HG03064 (cell line): ENCODE measurements around the gene MRPL37.

Experiments used
- ATAC-seq: cut with Tn5 transposase; IDR thresholded peaks from one replicate; pipeline ENCODE4 v1.9.1; 2021; ENCODE audit warnings: low read depth; ENCODE audit not compliant: unreplicated experiment

MRPL37 gene

DNA sequence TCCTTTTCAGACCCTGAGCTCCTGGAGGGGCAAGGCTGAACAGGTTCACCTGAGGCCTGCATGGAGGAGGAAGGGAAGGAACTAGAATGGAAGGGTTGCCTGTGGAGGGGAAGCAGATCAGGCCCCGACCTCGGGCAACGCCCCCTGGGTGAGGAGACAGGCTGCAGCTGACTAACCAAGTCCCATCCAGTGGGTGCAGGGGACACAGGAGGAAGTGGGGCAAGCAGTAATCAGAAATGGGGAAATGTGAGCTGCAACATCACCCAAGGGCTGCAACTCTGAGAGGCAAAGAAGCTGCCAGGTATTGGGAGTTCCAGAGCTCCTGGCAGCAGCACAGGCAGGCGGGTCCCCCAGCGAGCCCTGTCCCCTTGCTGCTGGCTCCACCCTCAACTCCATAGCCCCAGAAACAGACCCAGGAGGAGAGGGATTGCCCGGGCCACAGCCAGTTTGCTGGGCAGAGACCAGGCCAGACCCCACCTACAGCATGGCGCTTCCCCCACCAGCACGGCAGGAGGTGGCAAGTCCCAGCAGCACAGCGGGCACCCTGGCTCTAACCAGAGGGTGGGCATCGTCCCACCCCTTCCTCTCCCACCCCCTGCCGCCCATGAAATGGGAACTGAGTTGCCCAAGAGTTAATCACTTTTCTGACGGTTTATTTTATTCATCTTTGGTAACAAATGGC is 38.5 kb downstream of the MRPL37 start:
- no peak for ATAC-seq

DNA sequence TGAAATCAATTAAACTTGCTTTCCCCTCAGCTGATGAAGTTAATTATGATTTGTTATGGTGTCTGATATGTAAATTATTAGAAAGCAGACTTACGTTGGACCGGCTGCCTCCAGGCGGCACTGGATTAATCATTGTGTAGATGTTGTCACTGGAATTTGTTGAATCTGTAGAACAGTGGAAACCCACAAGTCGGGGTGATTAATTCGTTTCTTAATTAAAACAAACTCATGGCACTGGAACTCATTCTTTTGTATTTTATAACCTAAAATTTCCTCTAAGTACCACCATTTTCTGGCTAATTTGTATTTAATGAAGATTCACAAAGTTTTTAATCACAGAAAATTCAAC is 39.0 kb downstream of the MRPL37 start:
- ATAC-seq, result no peak

DNA sequence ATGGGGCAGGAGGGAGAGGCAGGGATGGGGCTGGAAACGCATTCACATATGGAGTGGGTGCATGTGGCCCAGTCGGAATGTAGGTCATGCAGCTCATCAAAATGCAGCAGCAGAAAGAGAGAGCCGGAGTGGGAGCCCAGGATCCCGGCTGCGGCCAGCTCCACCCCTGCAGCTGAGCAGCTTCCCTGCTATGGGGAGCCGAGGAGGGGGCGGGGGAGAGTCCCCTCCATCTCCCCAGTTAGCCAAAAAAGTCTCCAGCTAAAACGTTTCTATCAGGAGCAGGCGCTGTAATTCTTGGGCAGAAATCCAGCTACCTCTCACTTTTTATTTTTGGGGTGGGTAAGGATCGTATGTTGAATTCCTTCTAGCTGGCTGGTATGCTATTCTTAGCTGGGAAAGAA is 39.7 kb downstream of the MRPL37 start:
- no peak for ATAC-seq

DNA sequence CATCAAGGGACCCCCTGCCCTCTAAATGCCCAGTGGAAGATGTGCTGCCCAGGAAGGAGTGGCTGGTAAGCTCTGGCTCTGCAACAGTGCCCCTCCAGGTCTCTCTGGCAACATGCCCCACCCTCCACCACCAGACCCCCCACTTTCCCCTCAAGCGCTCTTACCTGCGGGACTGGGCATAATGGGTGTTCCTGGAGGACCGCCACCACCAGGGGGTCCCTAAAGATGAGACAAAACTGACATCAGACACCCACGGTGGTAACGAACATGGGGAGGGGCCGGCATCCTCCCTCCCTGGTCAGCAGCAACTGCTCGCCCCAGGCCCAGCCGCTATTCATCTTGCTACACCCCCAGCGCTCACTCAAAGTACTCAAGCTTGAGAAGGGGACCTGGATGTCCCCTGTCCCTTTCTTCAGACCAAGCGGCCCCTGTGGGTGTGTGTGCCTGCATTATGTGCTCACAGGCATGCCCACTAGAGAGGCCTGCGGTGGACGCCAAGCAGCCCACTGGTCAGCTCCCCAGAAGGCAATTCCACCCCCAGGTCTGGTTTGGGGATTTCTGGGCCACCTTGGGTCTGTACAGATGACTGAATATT is 40.9 kb downstream of the MRPL37 start:
- no peak for ATAC-seq

DNA sequence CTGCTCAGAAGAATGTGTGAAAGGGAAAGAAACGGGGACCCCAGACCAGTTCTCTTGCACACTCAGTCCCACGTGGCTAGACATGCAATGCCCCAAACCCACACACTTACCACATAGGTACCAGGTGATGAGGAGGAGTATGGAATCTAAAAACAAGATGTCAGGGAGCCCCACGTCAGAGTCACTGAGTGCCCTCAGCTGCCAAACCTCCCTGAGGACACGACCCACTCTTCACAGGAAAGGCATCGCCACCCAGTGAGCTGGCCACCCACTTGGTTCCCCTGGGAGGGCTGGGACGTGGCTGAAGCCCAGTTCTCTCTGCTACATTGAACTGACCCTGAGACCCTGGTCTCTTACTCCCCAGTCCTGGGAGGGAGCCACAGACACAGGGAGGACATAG is 41.4 kb downstream of the MRPL37 start:
- no peak for ATAC-seq

DNA sequence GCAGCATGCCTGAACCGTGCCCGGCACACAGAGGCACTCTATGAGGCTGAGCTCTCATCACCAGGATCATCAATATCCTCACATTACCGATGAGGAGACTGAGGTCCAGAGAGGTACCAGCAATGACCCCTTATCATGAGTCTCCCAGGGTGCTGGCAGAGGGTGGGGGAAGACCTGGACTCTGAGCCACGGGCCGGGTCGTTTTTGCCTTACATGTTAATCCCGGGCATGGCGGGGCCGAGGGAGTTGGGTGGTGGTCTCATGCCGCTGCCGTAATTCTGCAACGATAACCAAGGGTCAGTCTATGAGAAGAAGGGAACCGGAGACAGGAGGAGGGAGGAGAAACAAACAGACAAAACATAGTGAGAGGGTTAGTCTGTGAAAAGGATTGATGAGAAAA is 43.1 kb downstream of the MRPL37 start:
- no peak for ATAC-seq

DNA sequence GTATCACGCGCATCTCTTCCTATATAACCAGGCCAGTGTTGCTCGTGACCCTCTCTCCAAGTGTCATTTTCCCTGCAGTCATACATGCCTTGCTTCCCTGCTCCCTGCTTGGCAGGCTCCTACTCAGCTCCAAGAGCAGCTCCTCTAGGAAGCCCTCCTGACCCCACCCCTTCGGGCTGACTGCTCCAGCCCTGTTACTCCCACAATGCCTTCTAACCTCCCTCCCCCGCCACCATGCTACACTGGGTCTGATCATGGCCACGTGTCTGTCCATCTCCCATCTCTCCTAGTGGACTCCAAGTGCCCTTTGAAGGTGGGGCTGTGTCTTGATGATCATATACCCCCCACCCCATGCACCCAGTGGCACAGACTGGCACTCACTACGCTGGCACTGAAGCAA is 44.7 kb downstream of the MRPL37 start:
- no peak for ATAC-seq

DNA sequence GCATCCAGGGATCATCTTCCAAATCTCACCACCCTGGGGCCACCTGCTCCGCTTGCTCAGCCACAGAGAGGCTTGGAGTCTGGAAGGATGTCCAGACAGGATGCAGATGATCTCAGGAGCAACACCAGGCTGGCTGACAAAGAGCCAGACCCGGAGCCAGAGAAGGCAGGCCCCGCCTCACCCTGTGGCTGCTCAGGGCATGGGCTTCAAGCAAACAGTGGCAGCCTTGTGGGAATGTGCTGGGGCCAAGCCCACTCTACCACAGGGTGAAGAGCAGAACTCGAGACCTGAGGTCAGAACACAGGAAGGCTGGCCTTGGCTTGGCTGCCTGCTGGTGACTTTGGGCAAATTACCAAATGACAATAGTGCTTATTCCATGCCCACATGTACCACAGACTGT is 45.5 kb downstream of the MRPL37 start:
- no peak for ATAC-seq

DNA sequence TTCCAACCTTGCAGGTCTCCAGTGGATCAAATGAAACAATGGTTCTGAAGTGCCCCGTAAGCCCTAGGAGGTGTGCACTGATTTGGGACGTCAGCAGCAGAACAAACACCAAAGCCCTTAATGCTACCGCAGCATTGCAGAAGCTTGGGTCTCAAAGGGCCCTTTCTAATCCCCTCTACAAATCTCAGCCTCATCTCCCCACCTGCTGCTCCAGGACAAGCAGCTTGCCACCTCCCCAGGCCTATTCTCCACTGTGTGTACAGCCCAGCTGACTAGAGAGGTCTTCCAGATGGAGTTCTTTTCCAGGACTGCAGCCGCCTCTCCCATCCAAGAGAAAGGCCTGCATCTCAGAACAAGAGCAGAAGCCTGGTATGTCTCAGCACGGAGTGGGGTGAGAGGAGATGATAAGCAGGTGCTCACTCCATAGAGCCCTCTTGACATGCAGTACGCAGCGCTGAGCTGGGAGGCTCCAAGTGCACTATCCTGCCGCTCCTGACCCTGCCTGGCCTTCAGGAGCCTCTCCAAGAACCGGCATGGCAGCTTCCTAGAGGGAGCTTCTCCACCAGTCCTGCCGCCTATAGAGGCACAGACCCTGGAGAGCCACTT is 46.3 kb downstream of the MRPL37 start:
- ATAC-seq, result no peak

DNA sequence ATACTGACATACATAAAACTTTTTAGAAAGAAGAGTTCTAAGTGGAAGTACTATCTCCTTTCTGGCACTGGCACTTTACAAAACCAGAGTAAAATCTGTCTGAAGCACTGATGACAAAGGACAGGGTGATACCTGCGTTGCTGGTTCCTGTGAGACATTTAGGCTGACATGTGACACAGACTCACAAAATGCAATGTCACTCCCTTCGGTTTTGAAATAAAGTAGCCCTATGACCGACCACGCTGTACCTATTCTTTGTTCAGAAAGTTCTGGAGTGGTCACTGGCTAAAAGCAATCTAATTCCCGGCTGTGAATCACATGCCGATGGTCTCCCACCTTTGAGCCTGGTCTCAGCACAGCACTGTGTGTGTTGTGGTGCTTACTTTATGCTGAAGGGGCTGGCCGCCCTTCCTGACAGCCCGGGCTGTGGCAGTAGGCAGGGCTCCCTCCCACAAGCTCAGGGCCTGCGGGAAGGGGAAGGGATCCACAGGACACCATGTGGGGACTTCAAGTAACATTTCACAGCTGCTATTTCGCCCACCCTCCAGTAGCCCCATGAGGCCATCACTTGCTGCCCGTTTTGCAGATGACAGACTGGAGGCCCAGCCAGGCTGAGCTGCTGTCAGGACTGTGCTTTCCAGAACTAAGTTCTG is 48.0 kb downstream of the MRPL37 start:
- no peak for ATAC-seq

DNA sequence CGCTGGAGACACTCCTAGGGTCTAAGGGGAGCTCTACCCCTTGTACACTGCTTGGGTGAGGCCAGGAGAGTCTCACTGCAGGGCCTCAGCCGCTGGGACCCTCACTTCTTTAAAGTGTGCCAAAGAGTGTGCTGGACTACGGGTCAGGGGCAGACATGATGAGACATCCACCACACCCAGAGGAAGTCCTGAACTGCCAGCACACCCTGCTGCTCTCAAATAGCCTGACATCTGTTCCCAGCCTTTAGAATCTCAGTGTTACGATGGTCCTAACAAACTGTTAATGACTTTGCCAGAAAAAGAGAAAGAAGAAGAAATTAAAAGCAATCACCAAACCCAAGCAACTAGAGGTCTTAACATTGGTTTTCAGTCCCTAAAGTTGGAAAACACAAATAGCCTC is 49.0 kb downstream of the MRPL37 start:
- ATAC-seq, result no peak

DNA sequence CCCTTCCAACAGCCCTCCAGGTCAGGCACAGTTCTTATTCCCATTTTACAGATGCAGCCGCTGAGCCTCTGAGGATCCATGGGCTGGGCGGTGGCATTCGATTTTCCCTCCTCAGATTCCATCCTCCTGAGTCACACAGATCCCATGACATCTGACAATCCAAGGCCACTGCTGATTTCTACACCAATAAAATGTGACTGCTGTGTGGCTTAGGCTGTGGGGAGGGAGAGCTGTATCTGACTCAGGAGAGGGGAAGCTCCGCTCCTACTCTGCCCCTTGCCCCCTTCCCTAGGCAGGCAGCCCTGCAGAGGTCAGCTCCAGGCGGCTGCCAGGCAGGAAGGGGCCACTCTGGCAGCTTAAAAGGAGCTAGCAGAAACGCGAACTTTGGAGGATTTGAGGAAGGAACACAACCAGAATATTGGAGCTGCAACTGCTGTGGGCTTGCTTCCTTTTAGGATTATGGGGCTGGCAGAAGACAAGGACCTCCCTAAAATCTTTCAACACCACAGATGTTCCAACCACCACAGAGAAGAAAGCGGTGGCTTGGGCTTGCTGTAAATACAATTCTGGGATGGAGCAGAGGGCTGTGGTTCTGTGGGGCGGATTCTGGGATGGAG is 50.0 kb downstream of the MRPL37 start:
- no peak for ATAC-seq

DNA sequence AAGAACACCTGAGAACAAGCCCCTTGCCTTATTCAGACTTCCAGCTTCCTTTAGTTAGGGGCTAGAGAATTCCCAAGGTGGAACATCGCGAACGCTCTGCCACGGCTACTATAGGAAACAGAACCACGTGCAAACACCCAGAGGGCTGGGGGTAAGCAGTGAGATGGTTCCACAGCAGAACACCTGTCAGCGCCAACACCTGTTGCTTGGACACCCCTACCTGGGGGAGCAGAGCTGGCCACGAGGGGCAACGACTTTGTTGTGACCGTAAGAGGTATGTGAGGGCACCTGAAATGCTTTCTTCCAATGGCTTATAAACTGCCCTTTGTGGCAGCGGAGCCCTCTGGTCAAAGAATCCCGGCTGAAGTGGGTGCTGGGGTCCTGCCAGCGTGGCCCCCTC is 50.7 kb downstream of the MRPL37 start:
- ATAC-seq, result no peak

DNA sequence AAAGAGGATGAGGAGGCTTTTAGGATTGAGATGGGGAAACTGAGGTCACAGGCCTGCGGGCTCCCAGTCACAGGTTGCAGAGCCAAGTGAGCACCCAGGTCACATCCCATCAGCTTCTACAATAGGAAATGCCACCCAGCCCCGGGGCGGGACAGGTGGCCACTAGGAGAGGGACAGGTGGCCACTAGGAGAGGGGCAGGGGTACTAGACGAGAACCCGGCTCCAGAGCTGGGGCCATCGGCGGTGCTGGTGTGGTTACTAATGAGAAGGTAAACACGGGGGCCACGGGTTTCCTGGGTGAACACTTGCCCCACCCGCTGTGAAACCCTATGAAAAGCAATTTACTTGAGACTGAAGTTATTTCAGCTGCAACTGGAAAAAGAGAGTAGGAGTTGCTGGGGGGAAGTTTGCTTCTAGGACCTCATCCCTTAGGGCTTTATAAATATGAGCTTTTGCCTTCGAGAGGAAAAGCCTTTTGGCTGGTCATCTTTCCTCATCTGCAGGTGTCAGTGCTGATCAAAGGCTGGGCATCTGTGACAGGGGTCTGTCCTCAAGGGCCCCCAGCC is 52.5 kb downstream of the MRPL37 start:
- no peak for ATAC-seq

DNA sequence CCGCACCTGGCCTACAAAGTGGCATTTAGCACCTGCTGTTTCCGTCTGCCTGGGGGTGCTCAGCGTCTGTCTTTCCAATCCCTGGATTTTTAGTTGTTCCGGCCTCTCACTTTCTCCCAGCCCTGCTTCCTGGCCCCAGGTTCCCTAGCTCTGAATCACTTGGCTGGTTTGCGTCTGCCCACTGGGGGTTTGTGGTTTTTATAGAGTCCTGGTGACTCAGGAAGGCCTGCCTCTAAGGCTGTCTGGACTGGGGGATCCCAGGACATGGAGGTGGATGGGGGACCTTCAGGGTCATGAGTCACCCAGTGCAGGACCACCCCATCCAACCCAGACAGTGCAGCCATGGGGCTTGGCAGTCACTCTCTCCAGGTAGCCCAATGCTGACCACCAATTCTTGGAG is 53.5 kb downstream of the MRPL37 start:
- ATAC-seq, result no peak

DNA sequence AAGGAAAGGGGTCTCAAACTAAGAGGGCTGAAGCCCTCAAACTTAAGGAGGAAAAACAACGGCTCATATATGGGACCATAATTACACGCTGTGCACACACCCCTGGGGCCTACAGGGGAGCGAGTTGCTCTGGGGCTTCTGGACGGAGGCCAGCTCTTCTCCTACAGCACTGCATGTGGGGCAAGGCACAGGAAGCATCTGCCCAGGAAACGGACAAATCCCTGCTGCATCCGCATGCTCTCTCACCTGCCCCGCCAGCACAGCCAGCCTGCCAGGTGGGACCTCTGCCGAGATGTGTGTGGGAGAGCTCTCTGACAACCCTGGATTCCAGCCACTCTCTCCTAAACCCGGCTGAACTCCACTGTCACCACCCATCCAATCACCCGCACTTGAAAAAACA is 54.1 kb downstream of the MRPL37 start:
- no peak for ATAC-seq

DNA sequence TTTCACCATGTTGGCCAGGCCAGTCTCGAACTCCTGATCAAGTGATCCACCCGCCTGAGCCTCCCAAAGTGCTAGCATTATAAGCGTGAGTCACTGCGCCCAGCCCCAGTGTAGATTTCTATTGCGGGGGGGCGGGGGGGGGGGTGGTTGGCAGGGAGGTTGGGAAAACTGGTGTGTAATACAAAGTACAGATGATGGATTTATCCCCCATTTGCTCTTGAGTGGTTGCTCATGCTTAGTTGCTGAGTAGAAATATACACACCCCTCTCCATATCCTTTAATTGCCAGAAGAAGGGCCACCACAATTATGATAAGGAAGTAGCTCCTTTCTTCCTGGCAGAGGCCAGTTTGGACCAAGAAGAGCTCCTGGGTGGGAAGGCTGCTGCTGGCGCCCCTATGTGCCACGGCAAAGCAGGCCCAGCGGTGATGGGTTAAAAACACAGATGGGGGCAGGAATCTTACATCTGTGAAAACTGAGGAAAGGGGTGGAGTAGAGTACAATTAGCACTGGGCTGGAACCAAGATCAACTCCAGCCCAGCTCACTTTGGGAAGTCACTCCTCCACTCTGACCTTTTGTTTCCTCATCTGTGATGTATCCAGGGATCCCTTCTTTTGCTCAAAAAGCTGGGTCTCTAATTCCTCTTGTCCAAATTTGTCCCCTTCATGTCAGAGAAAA is 55.2 kb downstream of the MRPL37 start:
- no peak for ATAC-seq

DNA sequence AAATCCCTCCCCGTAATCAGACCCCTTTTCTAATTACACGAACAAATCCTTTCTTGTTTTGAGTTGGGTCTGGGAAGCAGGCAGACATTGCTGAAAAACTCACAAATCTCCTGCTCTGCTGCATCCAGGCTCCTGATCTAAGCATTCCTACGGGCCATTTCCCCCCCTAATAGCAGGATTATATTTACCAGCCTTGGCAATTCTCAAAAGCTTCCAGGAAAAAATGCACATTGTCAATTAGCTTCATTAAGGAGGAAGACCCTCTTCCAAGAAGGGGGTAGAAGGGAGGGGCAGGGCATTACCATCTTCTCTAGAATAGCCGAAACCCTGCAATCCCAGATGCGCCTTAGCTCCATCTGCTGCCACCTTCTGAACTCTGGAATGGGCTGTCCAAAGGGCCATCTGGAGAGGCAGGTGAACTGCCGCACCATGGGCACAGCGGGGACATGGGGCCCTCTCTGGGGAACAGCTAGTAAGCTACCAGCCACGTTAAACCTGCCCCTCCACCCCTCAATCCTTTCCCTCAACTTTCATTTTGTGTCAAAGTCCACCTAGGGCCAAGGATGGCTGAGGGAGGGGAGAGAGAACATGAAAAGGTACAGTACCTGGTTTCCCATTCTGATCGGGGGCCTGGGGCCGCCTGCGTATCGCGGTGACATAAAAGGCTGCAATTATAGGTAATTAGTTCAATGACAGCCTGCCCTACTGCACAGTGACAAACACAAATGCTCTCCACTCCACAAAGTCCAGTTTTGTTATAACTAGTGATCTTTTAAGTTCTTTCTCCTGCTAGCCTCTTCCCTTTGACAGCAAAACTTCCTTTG is 56.8 kb downstream of the MRPL37 start:
- no peak for ATAC-seq

DNA sequence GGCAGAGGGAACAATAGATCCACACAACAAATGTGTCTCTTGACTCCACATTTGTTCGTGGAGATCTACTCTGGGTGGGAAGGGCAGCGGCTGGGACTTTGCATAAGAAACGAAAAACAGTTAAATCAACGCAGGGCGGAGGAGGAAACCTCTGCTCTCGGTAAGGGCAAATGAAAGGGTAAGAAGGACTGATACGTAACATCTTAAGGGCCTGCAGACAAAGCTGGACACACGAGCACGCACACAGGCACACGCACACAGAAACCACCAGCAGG is 57.3 kb downstream of the MRPL37 start:
- ATAC-seq, result no peak

DNA sequence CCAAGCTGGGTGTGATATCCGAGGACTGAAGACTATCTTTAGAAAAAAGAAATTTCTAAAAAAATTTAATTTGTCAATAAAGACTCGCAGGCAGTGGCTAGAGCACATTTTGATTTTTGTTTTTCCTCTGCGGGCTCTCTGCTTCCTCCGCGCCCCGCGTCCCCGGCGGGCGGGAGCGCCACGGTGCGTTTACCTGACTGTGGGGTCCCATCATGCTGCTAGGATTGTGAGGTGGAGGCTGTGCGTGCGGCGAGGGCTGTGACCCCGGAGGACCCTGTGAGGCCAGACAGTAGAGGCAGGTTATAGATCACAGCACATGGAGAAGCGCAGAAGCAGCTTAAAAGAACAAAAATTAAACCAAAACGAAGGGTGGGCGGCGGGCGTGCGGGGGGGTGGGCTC is 57.9 kb downstream of the MRPL37 start:
- ATAC-seq, result no peak
